Neural crest cell (in vitro differentiated cells): ENCODE data around the gene HSF2BP. TPM values are rescaled to one million over a fixed set of nuclear protein-coding genes. Genes with fewer than 3 reads are reported as not detected.
A peak's percentile ranks its signal among the peaks of the same experiment; 100 is the strongest.

Experiments
- DNase-seq: peaks from one replicate; pipeline ENCODE4 v3.0.0; 2021; ENCODE audit warnings: low read depth, mixed read lengths, low spot score
- H3K27ac Mint-ChIP-seq: one replicate; pipeline ENCODE4 v1.8.0; 2021; ENCODE audit warnings: mild to moderate bottlenecking, mixed read lengths; ENCODE audit not compliant: unreplicated experiment
- H3K27me3 Mint-ChIP-seq: 2 replicates; pipeline ENCODE4 v1.8.0; 2021; ENCODE audit warnings: low read depth, mild to moderate bottlenecking, mixed read lengths
- H3K36me3 Mint-ChIP-seq: 2 replicates; pipeline ENCODE4 v1.8.0; 2021; ENCODE audit warnings: low read depth, mild to moderate bottlenecking, mixed read lengths
- H3K4me1 Mint-ChIP-seq: 2 replicates; pipeline ENCODE4 v1.8.0; 2021; ENCODE audit warnings: mixed read lengths
- H3K4me3 Mint-ChIP-seq: one replicate; pipeline ENCODE4 v1.8.0; 2021; ENCODE audit warnings: mild to moderate bottlenecking, mixed read lengths
- H3K9me3 Mint-ChIP-seq: 2 replicates; pipeline ENCODE4 v1.8.0; 2021; ENCODE audit warnings: mixed read lengths
- total RNA-seq: library from RNA; stranded (reverse); gene quantifications from 2 replicates; pipeline ENCODE4 v1.2.1, GENCODE V29; 2021
- TF ChIP-seq, protein P1 (sequence below): fragments of 200-600 bp; sonication (generic); conservative IDR thresholded peaks from 2 replicates; pipeline ENCODE4 v1.5.0; 2021; ENCODE audit warnings: antibody characterized with exemption, mild to moderate bottlenecking

Gene HSF2BP
- total RNA-seq, 1 donor from 2014 or later: 2.3 TPM

DNA sequence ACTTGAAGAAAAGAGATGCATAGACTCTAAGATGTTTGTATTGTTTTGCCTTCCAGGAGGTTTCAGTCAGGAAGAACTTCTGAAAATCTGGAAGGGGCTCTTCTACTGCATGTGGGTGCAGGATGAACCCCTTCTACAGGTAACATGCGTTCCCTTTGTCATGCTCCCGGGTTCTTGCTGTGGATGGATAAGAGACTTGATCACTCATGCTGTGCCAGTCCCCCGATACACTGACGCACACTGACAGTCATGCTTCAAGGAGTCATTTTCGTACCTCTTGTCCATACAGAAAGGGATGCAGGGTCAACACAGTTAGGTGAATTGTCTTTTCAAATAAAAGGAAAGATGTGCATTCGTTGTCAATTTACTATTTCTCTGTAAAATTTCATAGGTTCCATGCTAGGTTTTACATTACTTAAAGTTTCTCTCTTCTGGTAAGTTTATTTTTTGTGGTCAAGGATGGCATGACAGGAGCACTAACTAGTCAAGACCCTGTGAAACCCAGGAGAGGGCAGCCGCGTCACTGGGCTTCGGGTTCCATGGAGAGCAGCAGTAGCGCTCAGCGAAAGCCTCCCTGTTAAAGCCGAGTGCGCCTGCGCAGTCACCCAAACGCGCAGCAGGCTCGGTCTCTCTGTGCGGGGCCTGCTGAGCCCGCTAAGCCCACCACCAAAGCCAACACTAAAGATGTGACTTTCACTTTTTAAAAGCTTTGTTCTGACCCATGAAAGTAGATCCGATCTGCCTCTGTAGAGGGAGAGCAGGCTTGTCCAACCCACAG lies 10.7 kb upstream of the HSF2BP start:
- H3K4me3 Mint-ChIP-seq: no peak overlapping the region
- no peaks in the 10 kb centered on the region for H3K4me1 Mint-ChIP-seq
- no peaks in the 10 kb centered on the region for H3K9me3 Mint-ChIP-seq
- TF ChIP-seq, protein P1, sequence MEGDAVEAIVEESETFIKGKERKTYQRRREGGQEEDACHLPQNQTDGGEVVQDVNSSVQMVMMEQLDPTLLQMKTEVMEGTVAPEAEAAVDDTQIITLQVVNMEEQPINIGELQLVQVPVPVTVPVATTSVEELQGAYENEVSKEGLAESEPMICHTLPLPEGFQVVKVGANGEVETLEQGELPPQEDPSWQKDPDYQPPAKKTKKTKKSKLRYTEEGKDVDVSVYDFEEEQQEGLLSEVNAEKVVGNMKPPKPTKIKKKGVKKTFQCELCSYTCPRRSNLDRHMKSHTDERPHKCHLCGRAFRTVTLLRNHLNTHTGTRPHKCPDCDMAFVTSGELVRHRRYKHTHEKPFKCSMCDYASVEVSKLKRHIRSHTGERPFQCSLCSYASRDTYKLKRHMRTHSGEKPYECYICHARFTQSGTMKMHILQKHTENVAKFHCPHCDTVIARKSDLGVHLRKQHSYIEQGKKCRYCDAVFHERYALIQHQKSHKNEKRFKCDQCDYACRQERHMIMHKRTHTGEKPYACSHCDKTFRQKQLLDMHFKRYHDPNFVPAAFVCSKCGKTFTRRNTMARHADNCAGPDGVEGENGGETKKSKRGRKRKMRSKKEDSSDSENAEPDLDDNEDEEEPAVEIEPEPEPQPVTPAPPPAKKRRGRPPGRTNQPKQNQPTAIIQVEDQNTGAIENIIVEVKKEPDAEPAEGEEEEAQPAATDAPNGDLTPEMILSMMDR: no peak
- peaks cover 17% of the 10 kb centered on the region for H3K36me3 Mint-ChIP-seq
- H3K27ac Mint-ChIP-seq: peak overlapping the region; percentile 2
- H3K27me3 Mint-ChIP-seq: no peaks in the 10 kb centered on the region
- no peak for DNase-seq

- Mint-ChIP-seq H3K27ac (no peak overlapping the region), H3K4me3 (no peak overlapping the region), H3K4me1 (no peaks in the 10 kb centered on the region), H3K27me3 (no peaks in the 10 kb centered on the region), H3K36me3 (peaks cover 18% of the 10 kb centered on the region), H3K9me3 (no peaks in the 10 kb centered on the region)
- no peak for DNase-seq
- TF ChIP-seq, protein P1: no peak
Observed at GRCh38 chr21:43667191-43667904, 8.1 kb upstream of the HSF2BP start.

GRCh38 chr21:43665879-43666278 lies 6.6 kb upstream of the HSF2BP start:
- Mint-ChIP-seq H3K27me3 (no peaks in the 10 kb centered on the region), H3K4me3 (no peak overlapping the region), H3K27ac (peak overlapping the region; percentile 76), H3K4me1 (peaks cover 11% of the 10 kb centered on the region), H3K36me3 (peaks cover 20% of the 10 kb centered on the region), H3K9me3 (no peaks in the 10 kb centered on the region)
- TF ChIP-seq, protein P1: no peak
- no peak for DNase-seq

DNA sequence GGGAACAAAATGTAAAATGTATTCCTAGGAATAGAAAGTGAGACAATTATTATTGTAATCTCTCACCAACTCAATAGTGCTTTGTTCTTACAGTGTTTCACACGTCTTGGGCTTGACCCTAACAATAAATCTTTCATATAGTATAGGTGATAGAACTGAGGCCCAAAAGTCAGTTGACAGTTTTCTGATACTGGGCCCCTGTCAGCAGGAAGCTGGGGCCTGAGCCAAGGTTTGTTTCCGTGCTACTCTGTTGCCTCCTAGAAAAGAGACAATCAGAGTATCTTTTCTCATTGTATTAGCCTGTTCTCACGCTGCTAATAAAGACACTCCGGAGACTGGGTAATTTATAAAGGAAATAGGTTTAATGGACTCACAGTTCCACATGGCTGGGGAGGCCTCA lies 5.1 kb upstream of the HSF2BP start:
- DNase-seq: no peak
- H3K9me3 Mint-ChIP-seq: no peaks in the 10 kb centered on the region
- no peaks in the 10 kb centered on the region for H3K27me3 Mint-ChIP-seq
- H3K27ac Mint-ChIP-seq: no peak overlapping the region
- peaks cover 20% of the 10 kb centered on the region for H3K36me3 Mint-ChIP-seq
- no peak overlapping the region for H3K4me3 Mint-ChIP-seq
- peaks cover 23% of the 10 kb centered on the region for H3K4me1 Mint-ChIP-seq
- TF ChIP-seq, protein P1: no peak

GRCh38 chr21:43663033-43663432 lies 3.7 kb upstream of the HSF2BP start:
- DNase-seq: no peak
- no peak overlapping the region for H3K4me3 Mint-ChIP-seq
- no peak overlapping the region for H3K27ac Mint-ChIP-seq
- no peaks in the 10 kb centered on the region for H3K9me3 Mint-ChIP-seq
- H3K27me3 Mint-ChIP-seq: no peaks in the 10 kb centered on the region
- peaks cover 23% of the 10 kb centered on the region for H3K4me1 Mint-ChIP-seq
- TF ChIP-seq, protein P1: no peak
- peaks cover 20% of the 10 kb centered on the region for H3K36me3 Mint-ChIP-seq
